GM12878 (cell line): ENCODE measurements around the gene ZDHHC14.
"Not testable (repeated sequence)": the region's sequence is repeated elsewhere in the genome, so short reads cannot be mapped to it uniquely, and the experiment has no call there.

Experiments
- CBFB ChIP-seq: IDR thresholded peaks from 2 replicates; pipeline ENCODE4 v1.6.1; 2016; ENCODE audit warnings: antibody characterized with exemption, low read depth
- ESRRA ChIP-seq: IDR thresholded peaks from 2 replicates; pipeline ENCODE4 v1.6.1; 2012; ENCODE audit warnings: mild to moderate bottlenecking, low read length, improper control_type of control experiment
- HDAC6 ChIP-seq: fragments of 200-600 bp; sonication (generic); IDR thresholded peaks from one replicate; pipeline ENCODE4 v1.8.0; 2017; ENCODE audit warnings: antibody characterized with exemption; ENCODE audit not compliant: unreplicated experiment
- MYC ChIP-seq: IDR thresholded peaks from 2 replicates; pipeline ENCODE4 v1.6.1; 2011; ENCODE audit warnings: mild to moderate bottlenecking, low read length, moderate library complexity, inconsistent platforms; ENCODE audit not compliant: insufficient read depth, insufficient replicate concordance, insufficient read length, severe bottlenecking
- RFX5 ChIP-seq: IDR thresholded peaks from 2 replicates; pipeline ENCODE4 v1.6.1; 2011; ENCODE audit warnings: low read depth, low read length, improper control_type of control experiment
- SRF ChIP-seq, 2 experiments: IDR thresholded peaks; 2 replicates each; pipeline ENCODE4 v1.6.1; 2011; ENCODE audit warnings: low read depth in 2 of 2, low read length in 2 of 2, mild to moderate bottlenecking in 1 of 2, moderate library complexity in 1 of 2
- TF ChIP-seq, protein P1 (sequence below), 3 experiments: IDR thresholded peaks in 2 of 3; conservative IDR thresholded peaks in 1 of 3; 2 replicates each; pipeline ENCODE4 v1.5.1; 2011; ENCODE audit warnings: low read depth in 3 of 3, low read length in 3 of 3, mild to moderate bottlenecking in 3 of 3, control low read depth in 2 of 3, moderate library complexity in 2 of 3, inconsistent platforms in 1 of 3, mixed read lengths in 1 of 3; ENCODE audit not compliant: control insufficient read depth in 2 of 3, insufficient read depth in 1 of 3; ENCODE audit errors: extremely low read depth in 1 of 3
- TF ChIP-seq, protein P2 (sequence below): fragments of 450-650 bp; conservative IDR thresholded peaks from 2 replicates; pipeline ENCODE4 v1.6.1; 2017; ENCODE audit warnings: mild to moderate bottlenecking, moderate library complexity
- TF ChIP-seq, protein P3 (sequence below): fragments of 450-650 bp; IDR thresholded peaks from 2 replicates; pipeline ENCODE4 v1.6.1; 2017; ENCODE audit warnings: mild to moderate bottlenecking, low read depth, inconsistent platforms; ENCODE audit not compliant: poor library complexity, severe bottlenecking
- TF ChIP-seq, protein P4 (sequence below): fragments of 450-650 bp; IDR thresholded peaks from 2 replicates; pipeline ENCODE4 v1.6.1; 2017; ENCODE audit warnings: low read depth, mild to moderate bottlenecking, moderate library complexity

DNA sequence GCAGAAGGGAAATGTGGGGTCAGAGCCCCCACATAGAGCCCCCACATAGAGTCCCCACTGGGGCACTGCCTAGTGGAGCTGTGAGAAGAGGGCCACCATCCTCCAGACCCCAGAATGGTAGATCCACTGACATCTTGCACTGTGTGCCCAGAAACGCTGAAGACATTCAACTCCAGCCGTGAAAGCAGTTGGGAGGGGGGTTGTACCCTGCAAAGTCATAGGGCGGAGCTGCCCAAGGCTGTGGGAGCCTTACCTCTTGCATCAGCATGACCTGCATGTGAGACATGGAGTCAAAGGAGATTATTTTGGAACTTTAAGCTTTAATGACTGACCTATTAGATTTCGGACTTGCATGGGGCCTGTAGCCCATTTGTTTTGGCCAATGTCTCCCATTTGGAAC, 209.7 kb downstream of the ZDHHC14 start:
- not testable (repeated sequence) for TF ChIP-seq ESRRA; MYC; CBFB; RFX5; SRF (IDR thresholded peaks at IDR 0.05; ENCODE audit: low read depth in 2 of 2, low read length in 2 of 2); HDAC6
- TF ChIP-seq, protein P1, sequence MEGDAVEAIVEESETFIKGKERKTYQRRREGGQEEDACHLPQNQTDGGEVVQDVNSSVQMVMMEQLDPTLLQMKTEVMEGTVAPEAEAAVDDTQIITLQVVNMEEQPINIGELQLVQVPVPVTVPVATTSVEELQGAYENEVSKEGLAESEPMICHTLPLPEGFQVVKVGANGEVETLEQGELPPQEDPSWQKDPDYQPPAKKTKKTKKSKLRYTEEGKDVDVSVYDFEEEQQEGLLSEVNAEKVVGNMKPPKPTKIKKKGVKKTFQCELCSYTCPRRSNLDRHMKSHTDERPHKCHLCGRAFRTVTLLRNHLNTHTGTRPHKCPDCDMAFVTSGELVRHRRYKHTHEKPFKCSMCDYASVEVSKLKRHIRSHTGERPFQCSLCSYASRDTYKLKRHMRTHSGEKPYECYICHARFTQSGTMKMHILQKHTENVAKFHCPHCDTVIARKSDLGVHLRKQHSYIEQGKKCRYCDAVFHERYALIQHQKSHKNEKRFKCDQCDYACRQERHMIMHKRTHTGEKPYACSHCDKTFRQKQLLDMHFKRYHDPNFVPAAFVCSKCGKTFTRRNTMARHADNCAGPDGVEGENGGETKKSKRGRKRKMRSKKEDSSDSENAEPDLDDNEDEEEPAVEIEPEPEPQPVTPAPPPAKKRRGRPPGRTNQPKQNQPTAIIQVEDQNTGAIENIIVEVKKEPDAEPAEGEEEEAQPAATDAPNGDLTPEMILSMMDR (IDR thresholded peaks at IDR 0.05 in 2 of 3, conservative IDR thresholded peaks at IDR 0.05 in 1 of 3; ENCODE audit: control insufficient read depth in 2 of 3, extremely low read depth in 1 of 3, insufficient read depth in 1 of 3, low read depth in 3 of 3, low read length in 3 of 3) = not testable (repeated sequence)
- TF ChIP-seq, protein P2, sequence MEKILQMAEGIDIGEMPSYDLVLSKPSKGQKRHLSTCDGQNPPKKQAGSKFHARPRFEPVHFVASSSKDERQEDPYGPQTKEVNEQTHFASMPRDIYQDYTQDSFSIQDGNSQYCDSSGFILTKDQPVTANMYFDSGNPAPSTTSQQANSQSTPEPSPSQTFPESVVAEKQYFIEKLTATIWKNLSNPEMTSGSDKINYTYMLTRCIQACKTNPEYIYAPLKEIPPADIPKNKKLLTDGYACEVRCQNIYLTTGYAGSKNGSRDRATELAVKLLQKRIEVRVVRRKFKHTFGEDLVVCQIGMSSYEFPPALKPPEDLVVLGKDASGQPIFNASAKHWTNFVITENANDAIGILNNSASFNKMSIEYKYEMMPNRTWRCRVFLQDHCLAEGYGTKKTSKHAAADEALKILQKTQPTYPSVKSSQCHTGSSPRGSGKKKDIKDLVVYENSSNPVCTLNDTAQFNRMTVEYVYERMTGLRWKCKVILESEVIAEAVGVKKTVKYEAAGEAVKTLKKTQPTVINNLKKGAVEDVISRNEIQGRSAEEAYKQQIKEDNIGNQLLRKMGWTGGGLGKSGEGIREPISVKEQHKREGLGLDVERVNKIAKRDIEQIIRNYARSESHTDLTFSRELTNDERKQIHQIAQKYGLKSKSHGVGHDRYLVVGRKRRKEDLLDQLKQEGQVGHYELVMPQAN = not testable (repeated sequence)
- TF ChIP-seq, protein P3, sequence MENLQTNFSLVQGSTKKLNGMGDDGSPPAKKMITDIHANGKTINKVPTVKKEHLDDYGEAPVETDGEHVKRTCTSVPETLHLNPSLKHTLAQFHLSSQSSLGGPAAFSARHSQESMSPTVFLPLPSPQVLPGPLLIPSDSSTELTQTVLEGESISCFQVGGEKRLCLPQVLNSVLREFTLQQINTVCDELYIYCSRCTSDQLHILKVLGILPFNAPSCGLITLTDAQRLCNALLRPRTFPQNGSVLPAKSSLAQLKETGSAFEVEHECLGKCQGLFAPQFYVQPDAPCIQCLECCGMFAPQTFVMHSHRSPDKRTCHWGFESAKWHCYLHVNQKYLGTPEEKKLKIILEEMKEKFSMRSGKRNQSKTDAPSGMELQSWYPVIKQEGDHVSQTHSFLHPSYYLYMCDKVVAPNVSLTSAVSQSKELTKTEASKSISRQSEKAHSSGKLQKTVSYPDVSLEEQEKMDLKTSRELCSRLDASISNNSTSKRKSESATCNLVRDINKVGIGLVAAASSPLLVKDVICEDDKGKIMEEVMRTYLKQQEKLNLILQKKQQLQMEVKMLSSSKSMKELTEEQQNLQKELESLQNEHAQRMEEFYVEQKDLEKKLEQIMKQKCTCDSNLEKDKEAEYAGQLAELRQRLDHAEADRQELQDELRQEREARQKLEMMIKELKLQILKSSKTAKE = not testable (repeated sequence)
- TF ChIP-seq, protein P4, sequence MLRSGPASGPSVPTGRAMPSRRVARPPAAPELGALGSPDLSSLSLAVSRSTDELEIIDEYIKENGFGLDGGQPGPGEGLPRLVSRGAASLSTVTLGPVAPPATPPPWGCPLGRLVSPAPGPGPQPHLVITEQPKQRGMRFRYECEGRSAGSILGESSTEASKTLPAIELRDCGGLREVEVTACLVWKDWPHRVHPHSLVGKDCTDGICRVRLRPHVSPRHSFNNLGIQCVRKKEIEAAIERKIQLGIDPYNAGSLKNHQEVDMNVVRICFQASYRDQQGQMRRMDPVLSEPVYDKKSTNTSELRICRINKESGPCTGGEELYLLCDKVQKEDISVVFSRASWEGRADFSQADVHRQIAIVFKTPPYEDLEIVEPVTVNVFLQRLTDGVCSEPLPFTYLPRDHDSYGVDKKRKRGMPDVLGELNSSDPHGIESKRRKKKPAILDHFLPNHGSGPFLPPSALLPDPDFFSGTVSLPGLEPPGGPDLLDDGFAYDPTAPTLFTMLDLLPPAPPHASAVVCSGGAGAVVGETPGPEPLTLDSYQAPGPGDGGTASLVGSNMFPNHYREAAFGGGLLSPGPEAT = not testable (repeated sequence)
